ENCODE results near the gene MUC5B. TPM values are rescaled to one million over a fixed set of nuclear protein-coding genes. Genes with fewer than 3 reads are reported as not detected.

The MUC5B gene
- total and polyA plus RNA-seq, 2 of the 13 experiments (the other 11 are each of a cell fraction or from before 2014, with no cell fraction given), result 0.01 TPM; not detected in 1

DNA sequence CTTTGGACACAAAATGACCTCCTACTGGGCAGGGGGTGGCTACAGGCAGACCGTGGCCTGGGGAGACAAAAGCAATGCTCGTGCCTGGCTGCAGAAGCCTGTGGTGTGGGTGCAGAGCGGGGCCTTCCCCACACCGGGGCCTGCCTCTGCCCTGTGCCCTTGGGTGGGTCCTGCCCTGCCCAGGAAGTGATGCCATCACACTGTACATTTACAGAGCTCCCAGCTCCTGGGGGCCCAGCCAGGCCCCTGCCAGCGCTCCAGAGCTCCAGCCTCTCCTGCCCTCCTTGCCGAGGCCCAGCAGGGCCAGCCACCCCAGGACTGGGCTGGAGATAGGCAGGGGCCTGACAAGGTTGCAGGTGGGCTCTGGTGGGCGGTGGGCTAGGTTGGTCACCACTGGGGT is 40.1 kb downstream of the MUC5B start (continued):
- TF ChIP-seq, protein P1, sequence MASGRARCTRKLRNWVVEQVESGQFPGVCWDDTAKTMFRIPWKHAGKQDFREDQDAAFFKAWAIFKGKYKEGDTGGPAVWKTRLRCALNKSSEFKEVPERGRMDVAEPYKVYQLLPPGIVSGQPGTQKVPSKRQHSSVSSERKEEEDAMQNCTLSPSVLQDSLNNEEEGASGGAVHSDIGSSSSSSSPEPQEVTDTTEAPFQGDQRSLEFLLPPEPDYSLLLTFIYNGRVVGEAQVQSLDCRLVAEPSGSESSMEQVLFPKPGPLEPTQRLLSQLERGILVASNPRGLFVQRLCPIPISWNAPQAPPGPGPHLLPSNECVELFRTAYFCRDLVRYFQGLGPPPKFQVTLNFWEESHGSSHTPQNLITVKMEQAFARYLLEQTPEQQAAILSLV (CRISPR knock-in tag; IDR thresholded peaks at IDR 0.05; ENCODE audit: borderline replicate concordance), result no peak
- TF ChIP-seq CEBPB (IDR thresholded peaks at IDR 0.05; ENCODE audit: borderline replicate concordance, low read depth, low read length) (no peak), HNF4G (IDR thresholded peaks at IDR 0.05; ENCODE audit: borderline replicate concordance, low read depth, low read length) (no peak), HNF4G (CRISPR knock-in tag; IDR thresholded peaks at IDR 0.05; ENCODE audit: borderline replicate concordance, low read depth) (no peak), ZNF501 (CRISPR knock-in tag; IDR thresholded peaks at IDR 0.05) (0 out of 2 replicates have a peak, but pooled peaks have one; percentile 22), TBX2 (CRISPR knock-in tag; IDR thresholded peaks at IDR 0.05; ENCODE audit: borderline replicate concordance) (no peak), ZNF878 (CRISPR knock-in tag; IDR thresholded peaks at IDR 0.05) (no peak), JDP2 (CRISPR knock-in tag; IDR thresholded peaks at IDR 0.05; ENCODE audit: borderline replicate concordance) (no peak), SMYD3 (CRISPR knock-in tag; IDR thresholded peaks at IDR 0.05) (no peak), KLF16 (CRISPR knock-in tag; IDR thresholded peaks at IDR 0.05) (no peak), ZNF33B (CRISPR knock-in tag; IDR thresholded peaks at IDR 0.05) (no peak), RNF2 (conservative IDR thresholded peaks at IDR 0.05; ENCODE audit: low read depth) (no peak), ZKSCAN5 (CRISPR knock-in tag; IDR thresholded peaks at IDR 0.05) (no peak), KDM5B (CRISPR knock-in tag; IDR thresholded peaks at IDR 0.05; ENCODE audit: borderline replicate concordance) (no peak), ZNF83 (CRISPR knock-in tag; IDR thresholded peaks at IDR 0.05; ENCODE audit: borderline replicate concordance) (no peak), HNRNPLL (IDR thresholded peaks at IDR 0.05; ENCODE audit: low read depth, low read length, poor library complexity, severe bottlenecking) (no peak), JUND (CRISPR knock-in tag; IDR thresholded peaks at IDR 0.05) (no peak), SRY (CRISPR knock-in tag; IDR thresholded peaks at IDR 0.05) (no peak), MED8 (CRISPR knock-in tag; IDR thresholded peaks at IDR 0.05; ENCODE audit: insufficient replicate concordance) (no peak), ZNF547 (CRISPR knock-in tag; IDR thresholded peaks at IDR 0.05) (0 out of 2 replicates have a peak, but pooled peaks have one; percentile 0), SALL2 (CRISPR knock-in tag; IDR thresholded peaks at IDR 0.05) (no peak), GATA4 (IDR thresholded peaks at IDR 0.05; ENCODE audit: borderline replicate concordance, low read depth) (no peak), ZBTB7A (CRISPR knock-in tag; IDR thresholded peaks at IDR 0.05) (no peak)
- TF ChIP-seq, protein P2, sequence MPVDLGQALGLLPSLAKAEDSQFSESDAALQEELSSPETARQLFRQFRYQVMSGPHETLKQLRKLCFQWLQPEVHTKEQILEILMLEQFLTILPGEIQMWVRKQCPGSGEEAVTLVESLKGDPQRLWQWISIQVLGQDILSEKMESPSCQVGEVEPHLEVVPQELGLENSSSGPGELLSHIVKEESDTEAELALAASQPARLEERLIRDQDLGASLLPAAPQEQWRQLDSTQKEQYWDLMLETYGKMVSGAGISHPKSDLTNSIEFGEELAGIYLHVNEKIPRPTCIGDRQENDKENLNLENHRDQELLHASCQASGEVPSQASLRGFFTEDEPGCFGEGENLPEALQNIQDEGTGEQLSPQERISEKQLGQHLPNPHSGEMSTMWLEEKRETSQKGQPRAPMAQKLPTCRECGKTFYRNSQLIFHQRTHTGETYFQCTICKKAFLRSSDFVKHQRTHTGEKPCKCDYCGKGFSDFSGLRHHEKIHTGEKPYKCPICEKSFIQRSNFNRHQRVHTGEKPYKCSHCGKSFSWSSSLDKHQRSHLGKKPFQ (CRISPR knock-in tag; IDR thresholded peaks at IDR 0.05; ENCODE audit: insufficient replicate concordance), result no peak
- TF ChIP-seq, protein P3, sequence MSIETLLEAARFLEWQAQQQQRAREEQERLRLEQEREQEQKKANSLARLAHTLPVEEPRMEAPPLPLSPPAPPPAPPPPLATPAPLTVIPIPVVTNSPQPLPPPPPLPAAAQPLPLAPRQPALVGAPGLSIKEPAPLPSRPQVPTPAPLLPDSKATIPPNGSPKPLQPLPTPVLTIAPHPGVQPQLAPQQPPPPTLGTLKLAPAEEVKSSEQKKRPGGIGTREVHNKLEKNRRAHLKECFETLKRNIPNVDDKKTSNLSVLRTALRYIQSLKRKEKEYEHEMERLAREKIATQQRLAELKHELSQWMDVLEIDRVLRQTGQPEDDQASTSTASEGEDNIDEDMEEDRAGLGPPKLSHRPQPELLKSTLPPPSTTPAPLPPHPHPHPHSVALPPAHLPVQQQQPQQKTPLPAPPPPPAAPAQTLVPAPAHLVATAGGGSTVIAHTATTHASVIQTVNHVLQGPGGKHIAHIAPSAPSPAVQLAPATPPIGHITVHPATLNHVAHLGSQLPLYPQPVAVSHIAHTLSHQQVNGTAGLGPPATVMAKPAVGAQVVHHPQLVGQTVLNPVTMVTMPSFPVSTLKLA (IDR thresholded peaks at IDR 0.05), result no peak
- TF ChIP-seq, protein P4, sequence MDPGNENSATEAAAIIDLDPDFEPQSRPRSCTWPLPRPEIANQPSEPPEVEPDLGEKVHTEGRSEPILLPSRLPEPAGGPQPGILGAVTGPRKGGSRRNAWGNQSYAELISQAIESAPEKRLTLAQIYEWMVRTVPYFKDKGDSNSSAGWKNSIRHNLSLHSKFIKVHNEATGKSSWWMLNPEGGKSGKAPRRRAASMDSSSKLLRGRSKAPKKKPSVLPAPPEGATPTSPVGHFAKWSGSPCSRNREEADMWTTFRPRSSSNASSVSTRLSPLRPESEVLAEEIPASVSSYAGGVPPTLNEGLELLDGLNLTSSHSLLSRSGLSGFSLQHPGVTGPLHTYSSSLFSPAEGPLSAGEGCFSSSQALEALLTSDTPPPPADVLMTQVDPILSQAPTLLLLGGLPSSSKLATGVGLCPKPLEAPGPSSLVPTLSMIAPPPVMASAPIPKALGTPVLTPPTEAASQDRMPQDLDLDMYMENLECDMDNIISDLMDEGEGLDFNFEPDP (CRISPR knock-in tag; conservative IDR thresholded peaks at IDR 0.05), result no peak

All from HepG2 (cell line).